NCI-H526 treated with DMSO at 0.1 percent for 48 hours (cell line): ENCODE measurements around the gene TSEN15.
A peak's percentile ranks its signal among the peaks of the same experiment; 100 is the strongest.

ENCODE experiments used
- DNase-seq: peaks from one replicate; lab custom pipeline; 2025; lab: John Stamatoyannopoulos, UW

The TSEN15 gene

DNA sequence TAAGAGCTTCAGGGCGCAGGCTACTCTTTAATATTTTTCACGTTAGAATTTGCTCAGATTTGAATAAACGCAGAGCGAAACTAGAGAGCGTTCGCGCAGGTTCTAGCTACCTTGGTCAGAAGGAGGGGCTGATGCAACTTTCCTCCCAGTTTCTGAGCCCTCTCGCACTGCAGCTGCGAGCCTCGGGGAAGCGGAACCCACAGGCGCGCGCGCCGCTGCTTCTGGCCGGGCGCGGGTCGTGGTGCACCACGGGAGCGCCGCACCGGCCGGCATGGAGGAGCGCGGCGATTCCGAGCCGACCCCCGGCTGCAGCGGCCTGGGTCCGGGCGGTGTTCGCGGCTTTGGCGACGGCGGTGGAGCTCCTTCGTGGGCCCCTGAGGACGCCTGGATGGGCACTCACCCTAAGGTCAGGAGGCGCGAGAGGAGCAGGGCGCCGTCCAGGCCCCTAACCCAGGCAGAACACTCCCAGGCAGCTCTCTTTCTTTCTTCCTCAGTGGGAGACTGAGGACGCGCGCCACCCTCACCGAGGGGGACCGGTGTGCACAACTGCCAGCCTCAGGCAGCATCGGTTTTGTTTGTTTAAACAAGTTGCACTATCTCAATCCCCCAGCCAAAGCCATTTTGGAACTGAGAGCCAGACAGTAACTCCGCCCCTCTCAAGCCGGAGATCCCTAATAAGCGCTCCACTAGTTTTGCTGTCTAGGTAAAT, at the start of gene TSEN15:
TSEN15 (plus strand) TSS at position 246 of the 709 bp plus-strand sequence; CDS start at position 272, 26 bp downstream.
- peak; percentile 95 for DNase-seq

GRCh38 chr1:184002071-184002470, 49.5 kb upstream of the TSEN15 start:
- no peak for DNase-seq

GRCh38 chr1:184004935-184005334, 46.6 kb upstream of the TSEN15 start:
- no peak for DNase-seq

DNA sequence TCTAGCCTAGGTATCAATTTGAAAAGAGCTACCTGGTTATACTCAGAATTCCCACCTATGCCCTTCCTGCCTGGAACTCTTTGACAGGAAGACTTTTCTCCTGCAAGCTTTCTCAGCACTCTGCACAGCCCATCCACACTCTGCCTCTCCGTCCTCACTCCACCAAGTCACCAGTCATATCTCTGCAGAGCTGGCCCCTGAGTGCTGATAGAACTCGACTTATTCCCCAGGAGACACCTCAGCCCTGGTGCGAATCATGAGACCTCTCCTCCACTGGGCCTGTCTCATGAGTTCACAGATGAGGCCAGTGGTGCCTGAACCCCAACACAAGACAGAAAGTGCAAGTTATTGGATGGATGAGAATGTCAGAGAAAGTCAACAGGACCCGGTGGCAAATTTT, 46.0 kb upstream of the TSEN15 start:
- no peak for DNase-seq

GRCh38 chr1:184010788-184011187, 40.7 kb upstream of the TSEN15 start:
- no peak for DNase-seq

DNA sequence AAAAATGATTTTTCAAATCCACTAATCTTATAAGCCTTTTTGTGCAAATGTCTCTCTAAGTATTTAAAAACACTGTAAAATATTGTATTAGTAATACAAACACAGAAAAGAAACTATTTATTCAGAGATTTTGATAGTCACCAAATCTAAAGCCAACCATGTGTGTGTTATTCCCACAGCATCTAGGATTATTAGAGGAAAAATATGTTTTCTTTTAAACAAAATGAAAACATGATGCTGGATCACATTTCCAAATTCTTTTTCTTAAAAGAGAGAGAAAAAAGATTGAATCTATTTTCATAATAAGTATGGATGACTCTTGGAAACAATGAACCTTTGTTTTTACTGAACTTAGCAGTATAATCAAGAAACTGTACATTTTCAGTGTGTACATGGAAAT, 39.3 kb upstream of the TSEN15 start:
- no peak for DNase-seq

DNA sequence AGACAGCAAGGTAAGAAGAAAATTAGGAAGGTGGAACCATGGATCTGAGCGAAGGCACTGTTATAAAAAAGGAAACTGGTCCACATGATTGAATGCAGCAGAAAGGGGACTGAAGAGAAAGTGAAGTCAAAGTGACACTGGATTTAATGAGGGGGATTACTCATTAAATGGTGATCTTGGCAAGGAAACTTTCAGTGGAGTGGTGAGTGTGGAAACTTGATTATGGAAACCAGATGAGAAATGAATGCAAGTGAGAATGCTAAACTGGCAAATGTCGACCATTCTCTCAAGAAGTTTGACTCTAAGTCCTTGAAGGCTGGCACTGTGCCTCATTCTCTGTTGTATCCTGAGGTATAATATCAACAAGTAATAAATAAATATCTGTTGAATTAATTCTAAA, 37.3 kb upstream of the TSEN15 start:
- DNase-seq: no peak

DNA sequence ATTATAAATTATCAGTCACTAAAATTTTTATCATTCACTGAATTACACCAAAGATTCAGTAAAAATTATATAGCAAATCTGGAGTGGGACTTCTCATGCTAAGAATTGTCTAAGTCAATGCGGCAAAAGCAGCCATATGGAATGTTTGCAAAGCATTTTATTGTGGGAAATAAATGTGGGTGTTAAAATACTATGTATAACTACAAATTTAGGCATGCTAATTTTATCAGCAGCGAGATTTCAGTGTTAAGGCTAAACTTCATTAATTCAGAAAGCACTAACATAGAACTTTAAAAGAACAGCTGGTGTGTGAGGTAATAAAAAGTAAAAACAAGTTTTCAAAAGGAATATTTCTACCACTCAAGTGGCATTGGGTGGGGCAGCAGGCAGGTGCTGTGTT, 35.4 kb upstream of the TSEN15 start:
- no peak for DNase-seq

DNA sequence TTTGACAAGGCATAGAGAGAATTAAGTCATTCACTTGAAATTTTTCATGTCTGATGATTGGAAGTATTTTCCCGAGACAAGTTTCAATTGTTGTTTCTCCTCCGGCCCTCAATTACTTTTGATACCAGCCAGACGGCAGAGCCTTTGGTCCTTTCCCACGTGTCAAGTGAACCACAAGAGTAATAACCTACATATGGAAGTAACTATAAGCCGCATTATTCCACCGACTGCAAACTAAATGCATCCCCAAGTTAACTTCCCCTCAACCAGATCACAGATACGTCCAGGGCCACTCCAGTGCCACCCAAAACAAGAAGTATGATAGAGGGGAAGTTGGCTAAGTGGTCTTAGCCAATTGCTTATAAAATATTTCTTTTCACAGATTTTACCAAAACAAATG, 34.2 kb upstream of the TSEN15 start:
- DNase-seq: no peak

- no peak for DNase-seq
These were observed 32.9 kb upstream of the TSEN15 start for GRCh38 chr1:184018622-184019021.

GRCh38 chr1:184019069-184019468, 32.5 kb upstream of the TSEN15 start:
- DNase-seq: no peak

GRCh38 chr1:184019506-184019905, 32.0 kb upstream of the TSEN15 start:
- DNase-seq: no peak

DNA sequence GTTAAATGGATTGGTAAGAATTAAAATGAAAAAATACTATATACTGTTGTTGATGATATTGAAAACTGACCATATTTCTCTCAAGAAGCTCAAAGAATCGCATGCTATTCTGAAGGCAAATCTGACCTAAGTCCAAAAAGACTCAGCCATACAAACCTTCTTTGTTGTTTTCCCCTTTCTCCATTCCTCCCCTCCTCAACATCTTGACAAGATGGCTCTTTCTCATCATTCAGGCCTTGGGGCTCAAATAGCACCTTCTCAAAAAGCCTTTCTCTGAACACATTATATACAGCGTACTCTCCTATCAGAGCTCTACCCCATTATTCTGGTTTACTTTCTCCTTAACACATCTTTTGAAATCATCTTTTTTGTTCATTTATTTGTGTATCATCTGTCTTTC, 31.2 kb upstream of the TSEN15 start:
- no peak for DNase-seq

GRCh38 chr1:184020855-184021254, 30.7 kb upstream of the TSEN15 start:
- DNase-seq: no peak

GRCh38 chr1:184021728-184022127, 29.8 kb upstream of the TSEN15 start:
- DNase-seq: no peak

- DNase-seq: no peak
These were observed 28.9 kb upstream of the TSEN15 start for GRCh38 chr1:184022668-184023067.

DNA sequence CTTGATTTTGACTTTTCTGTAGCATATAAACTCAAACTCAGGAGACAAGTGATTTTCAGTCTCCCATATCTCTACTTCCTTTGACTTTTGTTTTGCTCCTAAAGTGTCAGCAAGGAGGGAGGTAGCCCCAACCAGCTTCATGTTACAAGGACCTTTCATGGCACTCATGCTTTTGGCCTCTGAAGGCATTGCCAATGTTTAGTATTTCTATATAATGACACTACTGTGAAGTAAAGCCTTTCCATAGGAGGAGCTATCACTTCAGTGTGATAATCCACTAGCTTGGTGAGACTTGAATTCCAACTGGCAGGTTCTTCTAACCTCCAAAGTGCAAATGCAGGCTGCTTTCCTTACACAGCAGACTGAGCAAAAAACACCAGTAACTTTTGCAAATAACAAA, 28.4 kb upstream of the TSEN15 start:
- DNase-seq: no peak

DNA sequence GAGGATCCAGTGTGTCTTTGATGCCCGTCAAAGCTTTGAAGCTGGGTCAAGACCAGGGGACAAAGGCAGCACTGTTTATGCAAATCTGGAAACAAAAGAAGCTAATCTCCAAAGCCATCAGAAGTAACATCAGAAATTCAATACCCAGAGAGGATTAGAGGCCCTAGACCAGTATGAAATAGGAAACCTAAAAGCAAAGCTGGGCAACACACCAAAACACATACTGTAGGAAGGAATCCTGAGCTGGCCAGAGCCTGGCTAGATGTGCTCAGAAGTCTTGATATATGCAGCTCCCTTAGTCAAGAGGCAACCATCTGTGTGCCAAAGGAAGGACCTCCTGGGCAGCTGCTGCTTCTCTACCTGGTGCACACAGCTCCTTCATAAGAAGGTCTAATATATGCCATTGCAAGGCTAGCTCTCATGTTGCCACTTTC, 26.3 kb upstream of the TSEN15 start:
- DNase-seq: peak; percentile 98

GRCh38 chr1:184027826-184028695, 23.5 kb upstream of the TSEN15 start:
- DNase-seq: no peak

DNA sequence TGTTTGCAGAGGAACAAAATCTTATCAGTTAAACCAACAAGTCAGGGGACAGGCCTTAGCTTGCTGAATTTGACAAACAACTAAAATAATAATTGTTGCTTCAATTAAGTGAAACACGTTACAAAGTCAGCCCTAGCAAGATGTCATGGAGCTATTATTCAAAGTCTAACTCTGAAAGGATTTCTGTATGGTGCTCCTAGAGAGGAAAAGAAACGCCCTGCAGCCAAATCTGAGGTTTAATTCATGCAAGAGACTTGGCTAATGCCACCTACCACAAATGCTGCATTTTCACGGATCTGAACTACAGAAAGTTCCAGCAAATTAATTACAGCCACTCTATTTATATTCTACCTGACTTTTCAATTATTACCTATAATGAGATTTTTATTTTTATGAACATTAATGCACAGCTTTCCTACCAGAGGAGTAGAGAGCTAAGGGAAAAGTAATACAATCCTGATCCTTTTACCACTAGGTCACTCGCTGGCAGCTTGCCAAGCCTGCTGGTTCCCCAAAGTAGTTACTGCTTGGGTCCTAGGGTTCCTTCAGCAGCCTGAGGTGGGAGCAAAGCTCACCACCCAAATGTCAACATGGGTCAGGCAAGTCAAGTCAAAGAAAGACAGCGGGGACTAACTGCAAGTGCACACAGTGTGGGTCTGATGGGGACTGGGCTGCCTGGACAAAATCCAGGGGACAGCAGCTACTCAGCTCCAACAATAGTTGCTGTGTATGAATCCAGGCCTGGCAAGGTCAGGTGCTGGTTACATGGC, 22.5 kb upstream of the TSEN15 start:
- no peak for DNase-seq

- no peak for DNase-seq
These were observed 21.0 kb upstream of the TSEN15 start for GRCh38 chr1:184030433-184031091.

GRCh38 chr1:184031092-184031408, 20.5 kb upstream of the TSEN15 start:
- DNase-seq: no peak
